ENCODE measurements around the gene KLK13. TPM values are rescaled to one million over a fixed set of nuclear protein-coding genes. Genes with fewer than 3 reads are reported as not detected.

KLK13 gene
- total and polyA plus RNA-seq, 2 of the 8 experiments (the other 6 are each of a cell fraction or from before 2014, with no cell fraction given) = 4.2 to 4.5 TPM

GRCh38 chr19:51047031-51047335, 17.9 kb downstream of the KLK13 start:
- Histone ChIP-seq H3K18ac (ENCODE audit: extremely low read depth, low read length) (peak overlapping the region; percentile 88), H2BK15ac (ENCODE audit: low read length) (0 out of 2 replicates have a peak overlapping the region, but pooled peaks have one; percentile 21), H3K4ac (replicated peaks; ENCODE audit: insufficient read length, low read depth, low read length) (peak overlapping the region; percentile 41), H2BK20ac (ENCODE audit: low read length) (0 out of 2 replicates have a peak overlapping the region, but pooled peaks have one; percentile 34), H3K79me1 (ENCODE audit: low read depth, low read length) (no peaks in the 10 kb centered on the region), H3K27me3 (replicated peaks in 1 of 4; ENCODE audit: control insufficient read depth in 3 of 4, extremely low read depth in 1 of 4, insufficient read depth in 3 of 4, low read length in 3 of 4) (no peaks in the 10 kb centered on the region), H4K5ac (ENCODE audit: insufficient read length, low read depth, low read length) (peak overlapping the region; percentile 78), H3K36me3 (ENCODE audit: control insufficient read depth in 2 of 4, insufficient read depth in 4 of 4, low read length in 3 of 4) (no peaks in the 10 kb centered on the region), H3K56ac (replicated peaks; ENCODE audit: insufficient read length, low read depth, low read length) (peak overlapping the region; percentile 17), H3K4me3 (ENCODE audit: extremely low read depth in 1 of 4, insufficient read depth in 2 of 4, low read depth in 3 of 4, low read length in 4 of 4) (peak overlapping the region in 2 of 4 experiments; percentile 12 to 38; a peak in 2 of 8 replicates), H2BK5ac (ENCODE audit: low read depth, low read length) (peak overlapping the region; percentile 76; the same call in 1 of the 2 replicates), H4K91ac (replicated peaks; ENCODE audit: insufficient read length, low read length) (peak overlapping the region; percentile 92), H4K8ac (ENCODE audit: extremely low read depth, insufficient read depth, low read length) (no peak overlapping the region), H3K9me3 (ENCODE audit: insufficient read depth in 2 of 2, low read depth in 1 of 2, low read length in 1 of 2) (peaks cover 0 to 2% of the 10 kb centered on the region in 2 experiments; a peak in 1 of 4 replicates), H2AK5ac (ENCODE audit: low read depth, low read length) (0 out of 2 replicates have a peak overlapping the region, but pooled peaks have one; percentile 10), H2AFZ (ENCODE audit: low read length) (no peak overlapping the region), H3K23me2 (ENCODE audit: low read depth, low read length) (no peaks in the 10 kb centered on the region; the same call in 1 of the 2 replicates), H2BK120ac (replicated peaks; ENCODE audit: low read depth, low read length) (peak overlapping the region; percentile 68), H3K14ac (ENCODE audit: insufficient read length) (no peak overlapping the region), H3K23ac (ENCODE audit: insufficient read length) (no peak overlapping the region), H3K4me1 (replicated peaks in 1 of 4; ENCODE audit: control insufficient read depth in 3 of 4, insufficient read depth in 4 of 4, low read length in 3 of 4) (peaks cover 0 to 15% (median 7%) of the 10 kb centered on the region in 4 experiments; a peak in 4 of 7 replicates), H4K20me1 (replicated peaks in 1 of 2; ENCODE audit: control insufficient read depth in 1 of 2, insufficient read depth in 2 of 2, low read length in 2 of 2) (no peaks in the 10 kb centered on the region), H3K27ac (ENCODE audit: low read depth, low read length) (peak overlapping the region; percentile 5; the same call in 1 of the 2 replicates), H3K4me2 (ENCODE audit: insufficient read depth in 1 of 2, low read depth in 2 of 2, low read length in 2 of 2) (peak overlapping the region; percentile 53 to 76), H3K79me2 (ENCODE audit: control insufficient read depth in 1 of 2, insufficient read depth in 2 of 2, low read length in 2 of 2) (no peaks in the 10 kb centered on the region), H2BK12ac (ENCODE audit: low read depth, low read length) (peak overlapping the region; percentile 84; the same call in 1 of the 2 replicates), H3K9ac (replicated peaks in 1 of 4; ENCODE audit: extremely low read depth in 1 of 4, low read depth in 3 of 4, low read length in 3 of 4) (no peak overlapping the region; a peak in 3 of 7 replicates)
- TF ChIP-seq POLR2AphosphoS5 (IDR thresholded peaks at IDR 0.05; ENCODE audit: low read depth, low read length) = peak; percentile 41; the same call in 1 of the 2 replicates
- TF ChIP-seq RBBP5 (IDR thresholded peaks at IDR 0.05; ENCODE audit: borderline replicate concordance, low read depth, low read length) = no peak
- TF ChIP-seq ASH2L (IDR thresholded peaks at IDR 0.05; ENCODE audit: low read length) = peak; percentile 68
- peak in 1 of 2 experiments; percentile 39; a peak in 1 of 3 replicates for TF ChIP-seq POLR2A (IDR thresholded peaks at IDR 0.05; ENCODE audit: control extremely low read depth in 1 of 2, low read depth in 2 of 2, low read length in 2 of 2)
- TF ChIP-seq BCL11A (IDR thresholded peaks at IDR 0.05; ENCODE audit: low read depth in 2 of 2, low read length in 2 of 2) = no peak
- ChIA-PET POLR2A (ENCODE audit: partially characterized antibody) (interaction anchor here (0.6 to 1.0 kb wide), 4 partner anchors 9 to 30 kb away, joined by 3 to 5 read pairs (median 4); no protein-coding TSS in a partner anchor), CTCF (ENCODE audit: partially characterized antibody) (interaction anchor here (1.0 to 6.7 kb wide), 5 partner anchors 20 to 52 kb away, joined by 3 to 54 read pairs (median 4); partner anchors contain the start of gene KLK10)
- WGBS, 2 experiments (ENCODE audit: extremely low coverage in 1 of 2, insufficient coverage in 1 of 2, insufficient read length in 1 of 2, insufficient replicate concordance in 2 of 2, low coverage in 1 of 2, low lambda C conversion rate in 2 of 2, missing lambda C conversion rate in 1 of 2) = 15% methylated on average over 4 of the region's 4 CpGs; no CpG with 5 or more reads in 1 of the 2 experiments
- no peak for FAIRE-seq
- no peak for DNase-seq (ENCODE audit: low read depth in 1 of 2, low spot score in 2 of 2)
